Heart left ventricle (tissue), 16 donors: ENCODE data around the gene TNPO2. TPM values are rescaled to one million over a fixed set of nuclear protein-coding genes. Genes with fewer than 3 reads are reported as not detected.
"Not testable (repeated sequence)": the region's sequence is repeated elsewhere in the genome, so short reads cannot be mapped to it uniquely, and the experiment has no call there.

Experiments
- ATAC-seq, 4 donors: fragments of 200-7000 bp; cut with Tn5 transposase; one replicate each; pipeline ENCODE4 v1.9.1; 2020 to 2022; ENCODE audit warnings: moderate library complexity in 4 of 4, mild to moderate bottlenecking in 3 of 4, moderate number of reproducible peaks in 1 of 4
- DNase-seq, 5 donors: peaks; one replicate each; pipeline ENCODE4 v3.0.0-alpha.2; 2020
- H3K27ac ChIP-seq, 12 donors: fragments of 200-600 bp; sonication (generic) in 4 of 12; one replicate each; pipeline versions ENCODE4 v1.5.0 to v1.8.0; 2016 to 2022; ENCODE audit warnings: mild to moderate bottlenecking in 2 of 12
- H3K27me3 ChIP-seq, 9 donors: fragments of 200-600 bp; sonication (generic) in 2 of 9; one replicate each; pipeline versions ENCODE4 v1.5.1 to v1.8.0; 2016 to 2022; ENCODE audit warnings: mild to moderate bottlenecking in 3 of 9
- H3K36me3 ChIP-seq, 9 donors: fragments of 200-600 bp; sonication (generic) in 2 of 9; one replicate each; pipeline versions ENCODE4 v1.5.0 to v1.8.0; 2018 to 2022; ENCODE audit warnings: mild to moderate bottlenecking in 2 of 9
- H3K4me1 ChIP-seq, 12 donors: fragments of 200-600 bp; sonication (generic) in 4 of 12; one replicate each; pipeline versions ENCODE4 v1.5.0 to v1.8.0; 2016 to 2022; ENCODE audit warnings: mild to moderate bottlenecking in 3 of 12
- H3K4me3 ChIP-seq, 12 donors: fragments of 200-600 bp; sonication (generic) in 4 of 12; one replicate each; pipeline versions ENCODE4 v1.5.0 to v1.8.0; 2017 to 2022; ENCODE audit warnings: mild to moderate bottlenecking in 9 of 12, moderate library complexity in 4 of 12
- H3K9me3 ChIP-seq, 12 donors: fragments of 200-600 bp; sonication (generic) in 4 of 12; one replicate each; pipeline versions ENCODE4 v1.5.0 to v1.8.0; 2016 to 2022; ENCODE audit warnings: mild to moderate bottlenecking in 1 of 12
- CTCF ChIP-seq, 12 donors: fragments of 200-600 bp; sonication (generic) in 4 of 12; IDR thresholded peaks; one replicate each; pipeline versions ENCODE4 v1.5.0 to v1.8.0; 2018 to 2022; ENCODE audit warnings: antibody characterized with exemption in 12 of 12, mild to moderate bottlenecking in 5 of 12
- POLR2A ChIP-seq, 2 donors: fragments of 450-650 bp; IDR thresholded peaks; one replicate each; pipeline ENCODE4 v1.6.1; 2017; ENCODE audit warnings: antibody characterized with exemption in 2 of 2, mild to moderate bottlenecking in 2 of 2, moderate library complexity in 2 of 2
- WGBS, 4 donors: extraction: QIAGEN DNeasy Blood & Tissue Kit in 2 of 4; methylation state at CpG; one replicate each; pipeline versions ENCODE4 v1.1.5 to v1.1.7; 2013 to 2018; 5-methylcytosine and 5-hydroxymethylcytosine counted together
- intact Hi-C, 10 donors: fragments of 100-400 bp; cut with DNase I; formaldehyde crosslinking; loops; one replicate each; pipeline versions ENCODE4 v1.11.1 to v1.14.2; 2022
- polyA plus RNA-seq, 2 donors: library from polyadenylated mRNA; stranded (reverse); fragments of 200-250 nt; gene quantifications; one replicate each; pipeline ENCODE4 v1.2.3, GENCODE V29; 2013
- total RNA-seq, 9 donors: library from RNA; depleted of rRNA in 2 of 9; stranded (reverse); fragments of >200 nt in 2 of 9; fragmentation: NEBNext Ultra II Directional in 3 of 9; extraction: Animal tissue kit (Norgen Biotek cat#: 25700) in 3 of 9; gene quantifications; one replicate each; pipeline versions ENCODE4 v1.1.0 to v1.2.4, GENCODE V29; 2016 to 2023
- donor health status: ischemic (EF 13 %, LVEDD 7.1; RV severe dilation, severe dysfunction).
- donor health status: healthy with polysubstance abuse.
- donor health status: DM: no; HTN: yes; CAD: no.
- donor health status: DM: no; HTN: no; CAD: no.
- donor health status: ischemic (EF 25% LVEDD 6.9; RV normal size, moderate dysfunction).
- donor health status: ischemic (EF 25% LVEDD 5.7; RV mildly dilated, moderate dysfunction).
- donor health status: healthy.
- donor health status: DM: yes; HTN: yes; CAD: no.
- donor health status: ischemic (EF 35%, LVEDD 5.7; RV mildly dilated, moderate dysfunction).
- donor health status: nonischemic (EF 11% LVEDD 7.7; RV severe dilation, severe dysfunction).
- donor health status: DM: yes; HTN: yes; CAD: no.
- donor health status: PGD.
- donor health status: ischemic (EF 29% LVEDD 5.4; RV normal size, mild dysfunction).
- donor health status: nonischemic (EF 23%, LVEDD 6.1; RV moderate dilation, normal function).

The TNPO2 gene
- total and polyA plus RNA-seq, 11 donors = 18.0 to 57.4 (median 37.0) TPM

- Histone ChIP-seq H3K4me1 (peaks cover 4 to 25% (median 12%) of the 10 kb centered on the region in 12 donors), H3K4me3 (no peak overlapping the region), H3K9me3 (no peaks in the 10 kb centered on the region), H3K36me3 (peaks cover 2 to 81% (median 78%) of the 10 kb centered on the region in 9 donors), H3K27ac (no peak overlapping the region), H3K27me3 (no peaks in the 10 kb centered on the region)
- intact Hi-C loops = loop anchor here in 3 of 10 donors (5.0 kb wide), 3 partner anchors 41 to 131 kb away; no protein-coding TSS in a partner anchor
- no peak for TF ChIP-seq POLR2A (IDR thresholded peaks at IDR 0.05)
- no peak for TF ChIP-seq CTCF (IDR thresholded peaks at IDR 0.05)
- no peak for DNase-seq
- WGBS, 4 donors = 96 to 100% (median 97%) methylated on average over 3 of the region's 3 CpGs
- ATAC-seq = no peak
These were observed 7.8 kb downstream of the TNPO2 start for GRCh38 chr19:12715929-12716328.

- H3K27me3 ChIP-seq = no peaks in the 10 kb centered on the region
- H3K4me1 ChIP-seq = peaks cover 0 to 16% (median 4%) of the 10 kb centered on the region in 12 donors
- intact Hi-C loops = loop anchor here in 3 of 10 donors (5.0 kb wide), 3 partner anchors 42 to 132 kb away; no protein-coding TSS in a partner anchor
- DNase-seq (no peak), ATAC-seq (no peak)
- H3K4me3 ChIP-seq = no peak overlapping the region
- H3K27ac ChIP-seq = no peak overlapping the region
- H3K36me3 ChIP-seq = peaks cover 2 to 89% (median 86%) of the 10 kb centered on the region in 9 donors
- no peaks in the 10 kb centered on the region for H3K9me3 ChIP-seq
- WGBS, 4 donors = 92 to 100% (median 95%) methylated on average over 3 to 15 of the region's 15 CpGs
- TF ChIP-seq POLR2A (IDR thresholded peaks at IDR 0.05) = no peak
- no peak for TF ChIP-seq CTCF (IDR thresholded peaks at IDR 0.05)
These were observed 8.6 kb downstream of the TNPO2 start for GRCh38 chr19:12715102-12715501.

- not testable (repeated sequence) for DNase-seq, ATAC-seq, H3K9me3 ChIP-seq, H3K4me1 ChIP-seq, H3K27ac ChIP-seq, H3K27me3 ChIP-seq, H3K4me3 ChIP-seq
- intact Hi-C loops = loop anchor here in 1 of 10 donors (5.0 kb wide), 1 partner anchor 84 kb away; no protein-coding TSS in a partner anchor
- peaks cover 2 to 97% (median 95%) of the 10 kb centered on the region in 9 donors for H3K36me3 ChIP-seq
- WGBS, 4 donors = 90 to 96% (median 94%) methylated on average over 9 of the region's 9 CpGs
These were observed 10.4 kb downstream of the TNPO2 start for GRCh38 chr19:12713304-12713703.

- not testable (repeated sequence) for ATAC-seq, H3K4me3 ChIP-seq, DNase-seq, H3K4me1 ChIP-seq, H3K27me3 ChIP-seq, H3K9me3 ChIP-seq, H3K27ac ChIP-seq
- peak in 10 of 12 donors; percentile 14 to 39 (median 31) for TF ChIP-seq CTCF (IDR thresholded peaks at IDR 0.05)
- 38 to 46% (median 43%) methylated on average over 9 to 12 of the region's 14 CpGs for WGBS, 4 donors
- H3K36me3 ChIP-seq = peaks cover 2 to 97% (median 94%) of the 10 kb centered on the region in 9 donors
- intact Hi-C loops = loop anchor here in 1 of 10 donors (5.0 kb wide), 1 partner anchor 85 kb away; no protein-coding TSS in a partner anchor
These were observed 11.7 kb downstream of the TNPO2 start for GRCh38 chr19:12712077-12712476.

- Histone ChIP-seq H3K4me1 (no peaks in the 10 kb centered on the region), H3K4me3 (no peak overlapping the region), H3K9me3 (no peaks in the 10 kb centered on the region), H3K27ac (no peak overlapping the region), H3K27me3 (no peaks in the 10 kb centered on the region), H3K36me3 (peaks cover 2 to 97% (median 94%) of the 10 kb centered on the region in 9 donors)
- WGBS, 4 donors = 91 to 93% (median 92%) methylated on average over 17 of the region's 17 CpGs
- intact Hi-C loops = loop anchor here in 1 of 10 donors (5.0 kb wide), 1 partner anchor 86 kb away; no protein-coding TSS in a partner anchor
- no peak for TF ChIP-seq POLR2A (IDR thresholded peaks at IDR 0.05)
- TF ChIP-seq CTCF (IDR thresholded peaks at IDR 0.05) = no peak
- ATAC-seq = no peak
- DNase-seq = no peak
These were observed 12.5 kb downstream of the TNPO2 start for GRCh38 chr19:12711187-12711586.
